K562 (cell line): ENCODE data around the gene CBFA2T2. TPM values are rescaled to one million over a fixed set of nuclear protein-coding genes. Genes with fewer than 3 reads are reported as not detected.
A peak's percentile ranks its signal among the peaks of the same experiment; 100 is the strongest.

Experiments
- ATAC-seq: fragments of 200-7000 bp; cut with Tn5 transposase; 3 replicates; pipeline ENCODE4 v1.9.1; 2020; ENCODE audit warnings: moderate library complexity
- BruUV-seq: library from RNA; stranded (reverse); fragments of 400-500 nt; replicated peaks from 2 replicates; lab custom pipeline; 2021; lab: Mats Ljungman, UMichigan
- CTCF ChIA-PET: fragments of 300-600 bp; formaldehyde crosslinking; extraction: SDS; loops from one replicate; lab custom pipeline; 2021; ENCODE audit warnings: low intra/inter-chr PET ratio; lab: Yijun Ruan, JAX
- POLR2A ChIA-PET: fragments of 300-600, 350-650 bp; sonication (Branson Sonifier 250); formaldehyde crosslinking; extraction: SDS; loops from one replicate; lab custom pipeline; 2021; ENCODE audit warnings: antibody characterized with exemption, inconsistent platforms; lab: Yijun Ruan, JAX
- DNase-seq, 4 experiments: peaks; one replicate each; pipeline versions ENCODE4 v3.0.0 to v3.0.0-alpha.2; 2011 to 2018; ENCODE audit warnings: low spot score in 3 of 4, mixed read lengths in 3 of 4; ENCODE audit errors: extremely low read depth in 1 of 4
- FAIRE-seq: peaks from 2 replicates; lab custom pipeline; 2011; peaks lifted over from hg19 to GRCh38; lab: Jason Lieb, UNC
- H2AFZ ChIP-seq: 2 replicates; pipeline ENCODE4 v1.6.0; 2011; ENCODE audit warnings: low read depth, low read length, control low read depth, inconsistent platforms
- H3K27ac ChIP-seq: fragments of 200-600 bp; 3 replicates; pipeline ENCODE4 v1.8.0; 2011; ENCODE audit warnings: low read depth, mild to moderate bottlenecking, control low read depth, inconsistent platforms, low read length, moderate library complexity, mixed read lengths; ENCODE audit errors: extremely low read depth
- H3K27me3 ChIP-seq, 2 experiments: fragments of 300-600 bp in 1 of 2; 2 replicates in 1 of 2; 3 replicates in 1 of 2; pipeline versions ENCODE4 v1.6.0 to v1.8.0; 2011; ENCODE audit warnings: inconsistent platforms in 2 of 2, low read length in 2 of 2, mild to moderate bottlenecking in 1 of 2, mixed read lengths in 1 of 2, moderate library complexity in 1 of 2; ENCODE audit not compliant: control insufficient read depth in 2 of 2, insufficient read depth in 2 of 2
- H3K36me3 ChIP-seq: fragments of 300-600 bp; 3 replicates; pipeline ENCODE4 v1.8.0; 2011; ENCODE audit warnings: mild to moderate bottlenecking, low read length, inconsistent platforms; ENCODE audit not compliant: control insufficient read depth, insufficient read depth
- H3K4me1 ChIP-seq, 2 experiments: fragments of 200-600 bp in 1 of 2; replicated peaks in 1 of 2; 2 replicates in 1 of 2; 3 replicates in 1 of 2; pipeline versions ENCODE4 v1.5.1 to v1.8.0; 2011; ENCODE audit warnings: inconsistent platforms in 2 of 2, low read length in 2 of 2, mild to moderate bottlenecking in 1 of 2, mixed read lengths in 1 of 2, moderate library complexity in 1 of 2; ENCODE audit not compliant: control insufficient read depth in 2 of 2, insufficient read depth in 2 of 2
- H3K4me2 ChIP-seq: 2 replicates; pipeline ENCODE4 v1.6.1; 2011; ENCODE audit warnings: low read length, control low read depth, inconsistent platforms, mixed read lengths; ENCODE audit not compliant: insufficient read depth
- H3K4me3 ChIP-seq: fragments of 200-600 bp; sonication (generic), shearing (Covaris generic); 2 replicates; pipeline ENCODE4 v1.5.1; 2016; ENCODE audit warnings: control low read depth, inconsistent platforms
- H3K79me2 ChIP-seq: fragments of 200-600 bp; 3 replicates; pipeline ENCODE4 v1.8.0; 2011; ENCODE audit warnings: low read length, inconsistent platforms; ENCODE audit not compliant: control insufficient read depth, insufficient read depth
- H3K9ac ChIP-seq, 2 experiments: 2 replicates each; pipeline versions ENCODE4 v1.6.0 to v1.6.1; 2011; ENCODE audit warnings: low read depth in 2 of 2, low read length in 2 of 2, control low read depth in 1 of 2, inconsistent platforms in 1 of 2, mild to moderate bottlenecking in 1 of 2, mixed read lengths in 1 of 2; ENCODE audit not compliant: insufficient read depth in 1 of 2
- H3K9me1 ChIP-seq: one replicate; pipeline ENCODE4 v1.6.0; 2011; ENCODE audit warnings: inconsistent platforms, mild to moderate bottlenecking, low read length, moderate library complexity; ENCODE audit not compliant: control insufficient read depth, insufficient read depth
- H3K9me3 ChIP-seq: replicated peaks from 2 replicates; pipeline ENCODE4 v1.5.1; 2011; ENCODE audit warnings: low read depth, low read length, inconsistent platforms; ENCODE audit not compliant: control insufficient read depth, insufficient read depth
- H4K20me1 ChIP-seq: replicated peaks from 2 replicates; pipeline ENCODE4 v1.6.1; 2011; ENCODE audit warnings: low read length, inconsistent platforms, mixed read lengths; ENCODE audit not compliant: control insufficient read depth, insufficient read depth
- ILF3 ChIP-seq: fragments of 450-650 bp; IDR thresholded peaks from 2 replicates; pipeline ENCODE4 v1.6.1; 2018; ENCODE audit warnings: antibody characterized with exemption, mild to moderate bottlenecking, moderate library complexity, borderline replicate concordance
- PCBP1 ChIP-seq: fragments of 200-400 bp; formaldehyde crosslinking; IDR thresholded peaks from 2 replicates; pipeline ENCODE4 v1.6.1; 2018; ENCODE audit warnings: mild to moderate bottlenecking, low read depth, low read length; ENCODE audit not compliant: poor library complexity, severe bottlenecking
- POLR2G ChIP-seq: fragments of 200-400 bp; formaldehyde crosslinking; IDR thresholded peaks from 2 replicates; pipeline ENCODE4 v1.6.1; 2017; ENCODE audit warnings: low read depth, mild to moderate bottlenecking, antibody characterized with exemption, low read length, moderate library complexity
- RBFOX2 ChIP-seq: fragments of 200-400 bp; formaldehyde crosslinking; IDR thresholded peaks from 2 replicates; pipeline ENCODE4 v1.6.1; 2017; ENCODE audit warnings: low read depth, mild to moderate bottlenecking, low read length, moderate library complexity
- RBM22 ChIP-seq: fragments of 200-400 bp; formaldehyde crosslinking; IDR thresholded peaks from 2 replicates; pipeline ENCODE4 v1.6.1; 2018; ENCODE audit warnings: low read length, low read depth; ENCODE audit not compliant: poor library complexity, severe bottlenecking
- TEAD1 ChIP-seq, 2 experiments: fragments of 450-650 bp in 1 of 2; sonication (generic) in 1 of 2; formaldehyde crosslinking; IDR thresholded peaks; 2 replicates each; pipeline versions ENCODE4 v1.4.0 to v1.8.0; 2020 to 2022; ENCODE audit warnings: mild to moderate bottlenecking in 2 of 2, missing genetic modification reagents in 1 of 2
- ZNF23 ChIP-seq: fragments of 250-450 bp; sonication (Bioruptor Pico); IDR thresholded peaks from 2 replicates; pipeline ENCODE4 v1.4.0; 2020; ENCODE audit warnings: mild to moderate bottlenecking
- WGBS: fragments of 100-300 bp; shearing (Covaris generic); methylation state at CpG from one replicate; pipeline ENCODE4 v1.1.6; 2016; ENCODE audit warnings: low coverage, mixed read lengths; ENCODE audit not compliant: insufficient coverage; ENCODE audit errors: missing lambda C conversion rate; 5-methylcytosine and 5-hydroxymethylcytosine counted together
- in situ Hi-C: fragments of 300-500 bp; cut with MboI; formaldehyde crosslinking; loops from 4 replicates; pipeline ENCODE4 v1.15.0; 2018; ENCODE audit warnings: inconsistent platforms, mixed read lengths
- intact Hi-C: fragments of 100-400 bp; cut with micrococcal nuclease; formaldehyde crosslinking; loops from 2 replicates; pipeline ENCODE4 v1.14.2; 2022
- polyA plus RNA-seq, 8 experiments: library from polyadenylated mRNA; depleted of rRNA in 4 of 8; stranded (reverse) in 5 of 8; unstranded in 3 of 8; fragments of >200 nt; fragmentation: Nextera tagmentation in 2 of 8; fragmentation: Illumina TruSeq in 1 of 8; extraction: Ambion mirVana in 2 of 8; extraction: Trizol in 1 of 8; gene quantifications; 2 replicates each; pipeline versions ENCODE4 v1.2.1 to v1.2.3, GENCODE V29; 2011 to 2014; ENCODE audit warnings: inconsistent platforms in 1 of 8, missing spikeins in 1 of 8
- total RNA-seq, 7 experiments: library from RNA; depleted of rRNA in 6 of 7; stranded (reverse); fragments of >200 nt in 6 of 7; fragmentation: Illumina TruSeq in 2 of 7; extraction: Trizol in 2 of 7; gene quantifications; 2 replicates each; pipeline versions ENCODE4 v1.2.1 to v1.2.3, GENCODE V29; 2011 to 2021; ENCODE audit warnings: low replicate concordance in 1 of 7
- TF ChIP-seq, protein P1 (sequence below), 2 experiments: fragments of 450-650 bp in 1 of 2; sonication (generic) in 1 of 2; formaldehyde crosslinking in 1 of 2; IDR thresholded peaks; 2 replicates each; pipeline versions ENCODE4 v1.7.1 to v1.9.0; 2016 to 2022; ENCODE audit warnings: inconsistent platforms in 1 of 2, mild to moderate bottlenecking in 1 of 2, missing genetic modification reagents in 1 of 2
- TF ChIP-seq, protein P2 (sequence below): sonication (generic); formaldehyde crosslinking; IDR thresholded peaks from 2 replicates; pipeline ENCODE4 v1.8.1; 2023; ENCODE audit warnings: mild to moderate bottlenecking, missing genetic modification reagents

The CBFA2T2 gene
- total and polyA plus RNA-seq, 9 of the 15 experiments (the other 6 are each of a cell fraction or from before 2014, with no cell fraction given), result 0.27 to 9.6 (median 5.8) TPM

DNA sequence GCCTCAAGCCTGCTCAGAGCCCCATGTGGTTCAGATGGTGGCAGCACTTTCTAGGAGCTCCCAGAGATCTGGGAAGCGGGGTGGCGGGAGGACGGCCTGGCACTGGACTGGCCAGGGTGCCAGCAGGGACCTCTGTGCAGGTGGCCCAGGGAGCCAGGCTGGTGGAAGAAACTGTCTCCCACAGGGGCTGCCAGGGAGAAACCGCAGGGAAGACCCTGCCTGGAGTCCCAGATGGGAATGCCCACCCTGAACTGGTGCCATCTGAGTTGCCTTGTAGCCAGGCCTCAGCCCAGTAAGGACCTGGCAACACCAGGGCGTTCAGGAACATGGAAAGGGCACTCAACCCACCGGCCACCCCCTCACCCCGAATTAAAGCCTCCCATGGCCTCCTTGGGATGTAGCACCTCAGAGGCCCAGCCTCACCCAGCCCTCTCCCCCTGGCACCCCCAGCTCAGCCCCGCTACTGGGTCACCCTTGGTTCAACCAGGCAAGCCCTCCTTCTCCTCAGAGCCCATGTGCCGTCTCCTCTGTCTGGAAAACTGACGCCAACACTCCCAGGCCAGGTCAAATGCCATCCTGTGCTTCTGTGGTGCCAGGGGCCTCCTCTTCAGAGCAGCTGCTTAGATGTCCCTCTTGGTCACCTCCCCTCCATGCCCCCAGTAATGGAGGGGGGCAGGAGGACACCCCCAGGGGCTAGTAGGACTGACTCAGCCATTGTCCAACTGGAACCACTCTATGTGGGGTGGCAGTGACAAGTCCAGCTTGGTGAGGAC, 166.3 kb downstream of the CBFA2T2 start:
- no peak overlapping the region for H3K4me3 ChIP-seq
- peak overlapping the region in 1 of 2 experiments; percentile 41; a peak in 2 of 4 replicates for H3K9ac ChIP-seq
- no peaks in the 10 kb centered on the region for H3K79me2 ChIP-seq
- peaks cover 6 to 41% of the 10 kb centered on the region in 2 experiments; a peak in 3 of 5 replicates for H3K4me1 ChIP-seq
- H4K20me1 ChIP-seq, result peaks cover 25% of the 10 kb centered on the region; the same call in 1 of the 2 replicates
- H2AFZ ChIP-seq, result no peak overlapping the region
- CTCF ChIA-PET, result no interaction called here
- H3K36me3 ChIP-seq, result peaks cover 49% of the 10 kb centered on the region; the same call in 2 of the 3 replicates
- FAIRE-seq (no peak), ATAC-seq (no peak), DNase-seq (no peak)
- POLR2A ChIA-PET, result interaction anchor here (0.5 to 4.5 kb wide), 5 partner anchors 9 to 125 kb away, joined by 3 to 51 read pairs (median 4); partner anchors contain the start of gene ACTL10
- no TSS peak for BruUV-seq
- no peak overlapping the region for H3K4me2 ChIP-seq
- no peak overlapping the region for H3K27ac ChIP-seq
- intact Hi-C loops (no loop called here), in situ Hi-C loops (loop anchor here (10.0 kb wide), 1 partner anchor 241 kb away; no protein-coding TSS in a partner anchor)
- no peaks in the 10 kb centered on the region for H3K9me1 ChIP-seq
- 90% methylated on average over 10 of the region's 10 CpGs for WGBS
- H3K27me3 ChIP-seq, result no peaks in the 10 kb centered on the region
- no peaks in the 10 kb centered on the region for H3K9me3 ChIP-seq
- TF ChIP-seq, protein P1, sequence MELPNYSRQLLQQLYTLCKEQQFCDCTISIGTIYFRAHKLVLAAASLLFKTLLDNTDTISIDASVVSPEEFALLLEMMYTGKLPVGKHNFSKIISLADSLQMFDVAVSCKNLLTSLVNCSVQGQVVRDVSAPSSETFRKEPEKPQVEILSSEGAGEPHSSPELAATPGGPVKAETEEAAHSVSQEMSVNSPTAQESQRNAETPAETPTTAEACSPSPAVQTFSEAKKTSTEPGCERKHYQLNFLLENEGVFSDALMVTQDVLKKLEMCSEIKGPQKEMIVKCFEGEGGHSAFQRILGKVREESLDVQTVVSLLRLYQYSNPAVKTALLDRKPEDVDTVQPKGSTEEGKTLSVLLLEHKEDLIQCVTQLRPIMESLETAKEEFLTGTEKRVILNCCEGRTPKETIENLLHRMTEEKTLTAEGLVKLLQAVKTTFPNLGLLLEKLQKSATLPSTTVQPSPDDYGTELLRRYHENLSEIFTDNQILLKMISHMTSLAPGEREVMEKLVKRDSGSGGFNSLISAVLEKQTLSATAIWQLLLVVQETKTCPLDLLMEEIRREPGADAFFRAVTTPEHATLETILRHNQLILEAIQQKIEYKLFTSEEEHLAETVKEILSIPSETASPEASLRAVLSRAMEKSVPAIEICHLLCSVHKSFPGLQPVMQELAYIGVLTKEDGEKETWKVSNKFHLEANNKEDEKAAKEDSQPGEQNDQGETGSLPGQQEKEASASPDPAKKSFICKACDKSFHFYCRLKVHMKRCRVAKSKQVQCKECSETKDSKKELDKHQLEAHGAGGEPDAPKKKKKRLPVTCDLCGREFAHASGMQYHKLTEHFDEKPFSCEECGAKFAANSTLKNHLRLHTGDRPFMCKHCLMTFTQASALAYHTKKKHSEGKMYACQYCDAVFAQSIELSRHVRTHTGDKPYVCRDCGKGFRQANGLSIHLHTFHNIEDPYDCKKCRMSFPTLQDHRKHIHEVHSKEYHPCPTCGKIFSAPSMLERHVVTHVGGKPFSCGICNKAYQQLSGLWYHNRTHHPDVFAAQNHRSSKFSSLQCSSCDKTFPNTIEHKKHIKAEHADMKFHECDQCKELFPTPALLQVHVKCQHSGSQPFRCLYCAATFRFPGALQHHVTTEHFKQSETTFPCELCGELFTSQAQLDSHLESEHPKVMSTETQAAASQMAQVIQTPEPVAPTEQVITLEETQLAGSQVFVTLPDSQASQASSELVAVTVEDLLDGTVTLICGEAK (IDR thresholded peaks at IDR 0.05), result no peak
- TF ChIP-seq, protein P1 (CRISPR knock-in tag; IDR thresholded peaks at IDR 0.05), result no peak
- peak; percentile 60 for TF ChIP-seq POLR2G
- no peak for TF ChIP-seq ZNF23 (CRISPR knock-in tag)
- TF ChIP-seq TEAD1 (CRISPR knock-in tag; IDR thresholded peaks at IDR 0.05), result no peak
- TF ChIP-seq PCBP1, result no peak
- TF ChIP-seq ILF3, result peak; percentile 17; the same call in 1 of the 2 replicates
- TF ChIP-seq, protein P2, sequence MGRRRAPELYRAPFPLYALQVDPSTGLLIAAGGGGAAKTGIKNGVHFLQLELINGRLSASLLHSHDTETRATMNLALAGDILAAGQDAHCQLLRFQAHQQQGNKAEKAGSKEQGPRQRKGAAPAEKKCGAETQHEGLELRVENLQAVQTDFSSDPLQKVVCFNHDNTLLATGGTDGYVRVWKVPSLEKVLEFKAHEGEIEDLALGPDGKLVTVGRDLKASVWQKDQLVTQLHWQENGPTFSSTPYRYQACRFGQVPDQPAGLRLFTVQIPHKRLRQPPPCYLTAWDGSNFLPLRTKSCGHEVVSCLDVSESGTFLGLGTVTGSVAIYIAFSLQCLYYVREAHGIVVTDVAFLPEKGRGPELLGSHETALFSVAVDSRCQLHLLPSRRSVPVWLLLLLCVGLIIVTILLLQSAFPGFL (CRISPR knock-in tag), result no peak
- TF ChIP-seq RBM22, result peak; percentile 1
- TF ChIP-seq RBFOX2, result peak; percentile 37; the same call in 1 of the 2 replicates
